Sigmoid colon (tissue), 3 donors: Measurements from ENCODE around the gene XRCC6.

Source experiments
- POLR2A ChIP-seq, 2 donors: fragments of 450-650 bp; IDR thresholded peaks; one replicate each; pipeline ENCODE4 v1.6.1; 2016; ENCODE audit warnings: antibody characterized with exemption in 2 of 2, mild to moderate bottlenecking in 2 of 2, moderate library complexity in 2 of 2
- TF ChIP-seq, protein P1 (sequence below), 4 experiments: fragments of 450-650 bp in 3 of 4; fragments of 200-600 bp in 1 of 4; IDR thresholded peaks; one replicate each; pipeline ENCODE4 v1.5.1; 2016 to 2019; ENCODE audit warnings: antibody characterized with exemption in 4 of 4, mild to moderate bottlenecking in 3 of 4, moderate library complexity in 2 of 4

DNA sequence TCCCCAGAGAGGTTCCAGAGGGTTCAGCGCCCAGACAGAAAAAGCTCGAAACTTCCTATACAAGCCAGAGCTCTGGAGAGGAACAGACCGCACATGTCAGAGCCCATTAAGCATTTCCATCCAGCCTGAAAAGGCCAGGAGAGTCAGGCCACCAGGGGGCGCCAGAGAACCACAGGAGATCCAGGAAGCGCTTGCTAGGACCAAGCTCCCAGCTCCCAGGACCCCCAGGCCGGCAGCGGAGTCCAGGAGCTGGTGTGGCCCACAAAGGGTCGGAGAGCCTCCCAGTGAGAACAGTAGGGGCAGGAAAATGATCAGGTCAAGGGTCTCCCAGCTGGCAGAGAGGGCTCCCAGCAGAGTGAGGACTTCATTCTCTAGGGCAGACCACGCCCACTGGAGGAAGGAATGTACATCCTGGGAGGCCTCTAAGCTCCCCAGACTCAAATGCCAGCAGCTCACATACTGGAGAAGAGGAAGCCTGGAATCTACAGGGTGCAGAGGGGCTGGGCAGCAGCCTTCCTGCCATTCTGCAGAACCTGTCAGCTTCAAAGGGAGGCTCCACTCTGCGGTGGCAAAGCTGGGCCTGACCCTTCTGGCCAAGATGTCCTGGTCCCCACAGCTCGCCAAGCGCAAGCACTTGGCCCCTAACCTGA is 76.2 kb downstream of the XRCC6 start:
- TF ChIP-seq, protein P1, sequence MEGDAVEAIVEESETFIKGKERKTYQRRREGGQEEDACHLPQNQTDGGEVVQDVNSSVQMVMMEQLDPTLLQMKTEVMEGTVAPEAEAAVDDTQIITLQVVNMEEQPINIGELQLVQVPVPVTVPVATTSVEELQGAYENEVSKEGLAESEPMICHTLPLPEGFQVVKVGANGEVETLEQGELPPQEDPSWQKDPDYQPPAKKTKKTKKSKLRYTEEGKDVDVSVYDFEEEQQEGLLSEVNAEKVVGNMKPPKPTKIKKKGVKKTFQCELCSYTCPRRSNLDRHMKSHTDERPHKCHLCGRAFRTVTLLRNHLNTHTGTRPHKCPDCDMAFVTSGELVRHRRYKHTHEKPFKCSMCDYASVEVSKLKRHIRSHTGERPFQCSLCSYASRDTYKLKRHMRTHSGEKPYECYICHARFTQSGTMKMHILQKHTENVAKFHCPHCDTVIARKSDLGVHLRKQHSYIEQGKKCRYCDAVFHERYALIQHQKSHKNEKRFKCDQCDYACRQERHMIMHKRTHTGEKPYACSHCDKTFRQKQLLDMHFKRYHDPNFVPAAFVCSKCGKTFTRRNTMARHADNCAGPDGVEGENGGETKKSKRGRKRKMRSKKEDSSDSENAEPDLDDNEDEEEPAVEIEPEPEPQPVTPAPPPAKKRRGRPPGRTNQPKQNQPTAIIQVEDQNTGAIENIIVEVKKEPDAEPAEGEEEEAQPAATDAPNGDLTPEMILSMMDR (IDR thresholded peaks at IDR 0.05): peak; percentile 85 to 99 (median 96)
- TF ChIP-seq POLR2A (IDR thresholded peaks at IDR 0.05): no peak
